Type B pancreatic cell (in vitro differentiated cells): Measurements from ENCODE around the gene OR2AG2. TPM values are rescaled to one million over a fixed set of nuclear protein-coding genes. Genes with fewer than 3 reads are reported as not detected.

Source experiments
- DNase-seq: peaks from one replicate; pipeline ENCODE4 v3.0.0; 2021; ENCODE audit warnings: mixed read lengths; ENCODE audit not compliant: unreplicated experiment; ENCODE audit errors: extremely low spot score
- H3K27ac Mint-ChIP-seq: 2 replicates; pipeline ENCODE4 v1.8.0; 2021; ENCODE audit warnings: mild to moderate bottlenecking, mixed read lengths
- H3K27me3 Mint-ChIP-seq: 2 replicates; pipeline ENCODE4 v1.8.0; 2021; ENCODE audit warnings: mixed read lengths
- H3K36me3 Mint-ChIP-seq: 2 replicates; pipeline ENCODE4 v1.8.0; 2021; ENCODE audit warnings: mixed read lengths
- H3K4me1 Mint-ChIP-seq: one replicate; pipeline ENCODE4 v1.8.0; 2021; ENCODE audit warnings: mixed read lengths; ENCODE audit not compliant: unreplicated experiment
- H3K4me3 Mint-ChIP-seq: 2 replicates; pipeline ENCODE4 v1.8.0; 2021; ENCODE audit warnings: mild to moderate bottlenecking, mixed read lengths
- H3K9me3 Mint-ChIP-seq: 2 replicates; pipeline ENCODE4 v1.8.0; 2021; ENCODE audit warnings: mixed read lengths
- total RNA-seq: library from RNA; stranded (reverse); gene quantifications from 2 replicates; pipeline ENCODE4 v1.2.1, GENCODE V29; 2021; ENCODE audit warnings: low replicate concordance
- TF ChIP-seq, protein P1 (sequence below): fragments of 200-600 bp; sonication (generic); conservative IDR thresholded peaks from 2 replicates; pipeline ENCODE4 v1.5.0; 2021; ENCODE audit warnings: antibody characterized with exemption, mild to moderate bottlenecking

OR2AG2 gene
- total RNA-seq, 1 donor from 2014 or later: 0.07 TPM

DNA sequence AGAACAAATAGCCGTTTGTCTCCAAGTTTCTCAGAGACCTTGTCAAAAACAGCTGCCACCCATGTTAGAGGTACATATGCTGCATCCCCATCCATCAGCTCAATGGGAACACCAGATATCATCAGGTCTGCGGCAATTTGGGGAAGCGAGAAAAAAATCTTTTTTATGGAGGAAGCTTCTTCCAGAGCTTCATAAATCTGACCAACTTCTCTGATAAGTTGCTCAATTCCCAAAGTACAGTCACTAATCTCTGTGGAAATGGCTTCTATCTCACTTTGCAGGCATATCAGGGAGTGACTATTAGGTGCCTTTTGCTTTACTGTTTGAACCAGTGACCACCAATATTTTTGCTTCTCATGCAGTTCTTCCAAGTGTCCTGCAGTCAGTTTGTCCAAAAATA lies 54.4 kb downstream of the OR2AG2 start:
- Mint-ChIP-seq H3K9me3 (peaks cover 7% of the 10 kb centered on the region), H3K36me3 (no peaks in the 10 kb centered on the region), H3K27ac (no peak overlapping the region), H3K27me3 (peaks cover 26% of the 10 kb centered on the region), H3K4me3 (no peak overlapping the region), H3K4me1 (no peaks in the 10 kb centered on the region)
- TF ChIP-seq, protein P1, sequence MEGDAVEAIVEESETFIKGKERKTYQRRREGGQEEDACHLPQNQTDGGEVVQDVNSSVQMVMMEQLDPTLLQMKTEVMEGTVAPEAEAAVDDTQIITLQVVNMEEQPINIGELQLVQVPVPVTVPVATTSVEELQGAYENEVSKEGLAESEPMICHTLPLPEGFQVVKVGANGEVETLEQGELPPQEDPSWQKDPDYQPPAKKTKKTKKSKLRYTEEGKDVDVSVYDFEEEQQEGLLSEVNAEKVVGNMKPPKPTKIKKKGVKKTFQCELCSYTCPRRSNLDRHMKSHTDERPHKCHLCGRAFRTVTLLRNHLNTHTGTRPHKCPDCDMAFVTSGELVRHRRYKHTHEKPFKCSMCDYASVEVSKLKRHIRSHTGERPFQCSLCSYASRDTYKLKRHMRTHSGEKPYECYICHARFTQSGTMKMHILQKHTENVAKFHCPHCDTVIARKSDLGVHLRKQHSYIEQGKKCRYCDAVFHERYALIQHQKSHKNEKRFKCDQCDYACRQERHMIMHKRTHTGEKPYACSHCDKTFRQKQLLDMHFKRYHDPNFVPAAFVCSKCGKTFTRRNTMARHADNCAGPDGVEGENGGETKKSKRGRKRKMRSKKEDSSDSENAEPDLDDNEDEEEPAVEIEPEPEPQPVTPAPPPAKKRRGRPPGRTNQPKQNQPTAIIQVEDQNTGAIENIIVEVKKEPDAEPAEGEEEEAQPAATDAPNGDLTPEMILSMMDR: no peak
- DNase-seq: no peak

Other genes with a start within 250 kb of the OR2AG2 start
- gene RRP8, start 168.4 kb downstream of the OR2AG2 start, total RNA-seq: 19.7 and 23.5 TPM in 2 replicates
- gene ILK, start 168.2 kb downstream of the OR2AG2 start, total RNA-seq: 92.7 and 135 TPM in 2 replicates
- gene TAF10, start 159.8 kb downstream of the OR2AG2 start, total RNA-seq: 121 and 130 TPM in 2 replicates
- gene TPP1, start 152.6 kb downstream of the OR2AG2 start, total RNA-seq: 72.8 and 97.8 TPM in 2 replicates
- 3.9 and 54.9 TPM in 2 replicates for gene DCHS1, start 116.2 kb downstream of the OR2AG2 start, total RNA-seq
- 46.6 and 67.3 TPM in 2 replicates for gene MRPL17, start 88.6 kb downstream of the OR2AG2 start, total RNA-seq
- gene OR2AG1, start 11.0 kb upstream of the OR2AG2 start, total RNA-seq: not detected in 2 replicates
- 0.07 and 0.27 TPM in 2 replicates for gene OR6A2, start 27.7 kb upstream of the OR2AG2 start, total RNA-seq
- gene OR10A5, start 73.7 kb upstream of the OR2AG2 start, total RNA-seq: not detected in 2 replicates
- gene OR10A2, start 91.1 kb upstream of the OR2AG2 start, total RNA-seq: not detected in 2 replicates
- not detected in 2 replicates for gene OR10A4, start 104.6 kb upstream of the OR2AG2 start, total RNA-seq
- 0.27 TPM in 1 of 2 replicates, not detected in the other for gene OR2D2, start 120.5 kb upstream of the OR2AG2 start, total RNA-seq
- not detected in 2 replicates for gene OR2D3, start 149.0 kb upstream of the OR2AG2 start, total RNA-seq
- gene ZNF215, start 154.4 kb upstream of the OR2AG2 start, total RNA-seq: 3.2 and 4.6 TPM in 2 replicates
- 6.3 and 7.9 TPM in 2 replicates for gene ZNF214, start 248.4 kb upstream of the OR2AG2 start, total RNA-seq
- 0.12 and 0.24 TPM in 2 replicates for gene NLRP14, start 248.5 kb upstream of the OR2AG2 start, total RNA-seq